Liver (tissue), 3 donors: ENCODE measurements around the gene CLDN6.

Experiments used
- EGR1 ChIP-seq, 2 donors: IDR thresholded peaks; 2 replicates each; pipeline ENCODE4 v1.6.1; 2016 to 2018; ENCODE audit warnings: antibody characterized with exemption in 2 of 2, low read depth in 2 of 2
- FOXA2 ChIP-seq: IDR thresholded peaks from 2 replicates; pipeline ENCODE4 v1.6.1; 2016; ENCODE audit warnings: antibody characterized with exemption
- HNF4G ChIP-seq: IDR thresholded peaks from 2 replicates; pipeline ENCODE4 v1.6.1; 2016; ENCODE audit warnings: antibody characterized with exemption
- JUND ChIP-seq, 2 donors: IDR thresholded peaks; 2 replicates each; pipeline ENCODE4 v1.6.1; 2016; ENCODE audit warnings: antibody characterized with exemption in 2 of 2
- RAD21 ChIP-seq, 2 donors: IDR thresholded peaks; 2 replicates each; pipeline ENCODE4 v1.6.1; 2016; ENCODE audit warnings: antibody characterized with exemption in 2 of 2, mild to moderate bottlenecking in 2 of 2
- RXRA ChIP-seq, 2 donors: IDR thresholded peaks; 2 replicates each; pipeline ENCODE4 v1.6.1; 2017 to 2018; ENCODE audit warnings: antibody characterized with exemption in 2 of 2, mild to moderate bottlenecking in 1 of 2
- SP1 ChIP-seq: IDR thresholded peaks from 2 replicates; pipeline ENCODE4 v1.6.1; 2018; ENCODE audit warnings: antibody characterized with exemption, mild to moderate bottlenecking
- TAF1 ChIP-seq: conservative IDR thresholded peaks from 2 replicates; pipeline ENCODE4 v1.6.1; 2016; ENCODE audit warnings: antibody characterized with exemption, mild to moderate bottlenecking
- TF ChIP-seq, protein P1 (sequence below): fragments of 150-350 bp; IDR thresholded peaks from 2 replicates; pipeline ENCODE4 v1.5.1; 2017; ENCODE audit warnings: improper control_type of control experiment, low read depth, low read length; ENCODE audit not compliant: missing input control
- TF ChIP-seq, protein P2 (sequence below): IDR thresholded peaks from 2 replicates; pipeline ENCODE4 v1.6.1; 2016; ENCODE audit warnings: antibody characterized with exemption
- TF ChIP-seq, protein P3 (sequence below): IDR thresholded peaks from 2 replicates; pipeline ENCODE4 v1.6.1; 2016; ENCODE audit warnings: antibody characterized with exemption
- TF ChIP-seq, protein P4 (sequence below): IDR thresholded peaks from 2 replicates; pipeline ENCODE4 v1.6.1; 2016; ENCODE audit warnings: antibody characterized with exemption
- TF ChIP-seq, protein P5 (sequence below): IDR thresholded peaks from 2 replicates; pipeline ENCODE4 v1.6.1; 2016; ENCODE audit warnings: antibody characterized with exemption, mild to moderate bottlenecking
- donor health status: healthy.
- donor health status: healthy.

DNA sequence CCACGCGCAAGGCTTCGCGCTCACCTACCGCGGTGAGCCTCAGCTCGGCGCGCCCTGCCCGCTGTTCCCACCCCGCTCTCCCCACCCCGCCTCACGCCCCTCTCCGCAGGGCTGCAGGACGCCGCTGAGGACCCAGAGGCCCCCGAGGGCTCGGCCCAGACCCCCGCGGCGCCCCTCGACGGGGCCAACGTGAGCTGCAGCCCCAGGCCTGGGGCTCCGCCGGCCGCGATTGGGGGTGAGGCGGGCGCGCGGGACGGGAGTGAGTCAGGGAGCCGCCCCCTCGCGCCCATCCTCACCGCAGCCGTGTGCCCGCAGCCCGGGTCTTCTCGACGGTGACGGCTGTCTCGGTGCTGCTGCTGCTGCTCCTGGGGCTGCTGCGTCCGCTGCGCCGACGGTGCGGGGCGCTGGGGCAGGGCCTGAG, 50.8 kb downstream of the CLDN6 start:
- TF ChIP-seq, protein P1, sequence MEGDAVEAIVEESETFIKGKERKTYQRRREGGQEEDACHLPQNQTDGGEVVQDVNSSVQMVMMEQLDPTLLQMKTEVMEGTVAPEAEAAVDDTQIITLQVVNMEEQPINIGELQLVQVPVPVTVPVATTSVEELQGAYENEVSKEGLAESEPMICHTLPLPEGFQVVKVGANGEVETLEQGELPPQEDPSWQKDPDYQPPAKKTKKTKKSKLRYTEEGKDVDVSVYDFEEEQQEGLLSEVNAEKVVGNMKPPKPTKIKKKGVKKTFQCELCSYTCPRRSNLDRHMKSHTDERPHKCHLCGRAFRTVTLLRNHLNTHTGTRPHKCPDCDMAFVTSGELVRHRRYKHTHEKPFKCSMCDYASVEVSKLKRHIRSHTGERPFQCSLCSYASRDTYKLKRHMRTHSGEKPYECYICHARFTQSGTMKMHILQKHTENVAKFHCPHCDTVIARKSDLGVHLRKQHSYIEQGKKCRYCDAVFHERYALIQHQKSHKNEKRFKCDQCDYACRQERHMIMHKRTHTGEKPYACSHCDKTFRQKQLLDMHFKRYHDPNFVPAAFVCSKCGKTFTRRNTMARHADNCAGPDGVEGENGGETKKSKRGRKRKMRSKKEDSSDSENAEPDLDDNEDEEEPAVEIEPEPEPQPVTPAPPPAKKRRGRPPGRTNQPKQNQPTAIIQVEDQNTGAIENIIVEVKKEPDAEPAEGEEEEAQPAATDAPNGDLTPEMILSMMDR, result no peak
- TF ChIP-seq SP1 (no peak), RAD21 (IDR thresholded peaks at IDR 0.05) (no peak), RXRA (IDR thresholded peaks at IDR 0.05) (no peak), JUND (IDR thresholded peaks at IDR 0.05) (no peak), EGR1 (IDR thresholded peaks at IDR 0.05; ENCODE audit: low read depth in 2 of 2) (no peak), TAF1 (no peak), FOXA2 (no peak), HNF4G (no peak)
- TF ChIP-seq, protein P2, sequence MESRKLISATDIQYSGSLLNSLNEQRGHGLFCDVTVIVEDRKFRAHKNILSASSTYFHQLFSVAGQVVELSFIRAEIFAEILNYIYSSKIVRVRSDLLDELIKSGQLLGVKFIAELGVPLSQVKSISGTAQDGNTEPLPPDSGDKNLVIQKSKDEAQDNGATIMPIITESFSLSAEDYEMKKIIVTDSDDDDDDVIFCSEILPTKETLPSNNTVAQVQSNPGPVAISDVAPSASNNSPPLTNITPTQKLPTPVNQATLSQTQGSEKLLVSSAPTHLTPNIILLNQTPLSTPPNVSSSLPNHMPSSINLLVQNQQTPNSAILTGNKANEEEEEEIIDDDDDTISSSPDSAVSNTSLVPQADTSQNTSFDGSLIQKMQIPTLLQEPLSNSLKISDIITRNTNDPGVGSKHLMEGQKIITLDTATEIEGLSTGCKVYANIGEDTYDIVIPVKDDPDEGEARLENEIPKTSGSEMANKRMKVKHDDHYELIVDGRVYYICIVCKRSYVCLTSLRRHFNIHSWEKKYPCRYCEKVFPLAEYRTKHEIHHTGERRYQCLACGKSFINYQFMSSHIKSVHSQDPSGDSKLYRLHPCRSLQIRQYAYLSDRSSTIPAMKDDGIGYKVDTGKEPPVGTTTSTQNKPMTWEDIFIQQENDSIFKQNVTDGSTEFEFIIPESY, result no peak
- TF ChIP-seq, protein P3, sequence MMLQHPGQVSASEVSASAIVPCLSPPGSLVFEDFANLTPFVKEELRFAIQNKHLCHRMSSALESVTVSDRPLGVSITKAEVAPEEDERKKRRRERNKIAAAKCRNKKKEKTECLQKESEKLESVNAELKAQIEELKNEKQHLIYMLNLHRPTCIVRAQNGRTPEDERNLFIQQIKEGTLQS, result no peak
- TF ChIP-seq, protein P4, sequence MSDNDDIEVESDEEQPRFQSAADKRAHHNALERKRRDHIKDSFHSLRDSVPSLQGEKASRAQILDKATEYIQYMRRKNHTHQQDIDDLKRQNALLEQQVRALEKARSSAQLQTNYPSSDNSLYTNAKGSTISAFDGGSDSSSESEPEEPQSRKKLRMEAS, result no peak
- TF ChIP-seq, protein P5, sequence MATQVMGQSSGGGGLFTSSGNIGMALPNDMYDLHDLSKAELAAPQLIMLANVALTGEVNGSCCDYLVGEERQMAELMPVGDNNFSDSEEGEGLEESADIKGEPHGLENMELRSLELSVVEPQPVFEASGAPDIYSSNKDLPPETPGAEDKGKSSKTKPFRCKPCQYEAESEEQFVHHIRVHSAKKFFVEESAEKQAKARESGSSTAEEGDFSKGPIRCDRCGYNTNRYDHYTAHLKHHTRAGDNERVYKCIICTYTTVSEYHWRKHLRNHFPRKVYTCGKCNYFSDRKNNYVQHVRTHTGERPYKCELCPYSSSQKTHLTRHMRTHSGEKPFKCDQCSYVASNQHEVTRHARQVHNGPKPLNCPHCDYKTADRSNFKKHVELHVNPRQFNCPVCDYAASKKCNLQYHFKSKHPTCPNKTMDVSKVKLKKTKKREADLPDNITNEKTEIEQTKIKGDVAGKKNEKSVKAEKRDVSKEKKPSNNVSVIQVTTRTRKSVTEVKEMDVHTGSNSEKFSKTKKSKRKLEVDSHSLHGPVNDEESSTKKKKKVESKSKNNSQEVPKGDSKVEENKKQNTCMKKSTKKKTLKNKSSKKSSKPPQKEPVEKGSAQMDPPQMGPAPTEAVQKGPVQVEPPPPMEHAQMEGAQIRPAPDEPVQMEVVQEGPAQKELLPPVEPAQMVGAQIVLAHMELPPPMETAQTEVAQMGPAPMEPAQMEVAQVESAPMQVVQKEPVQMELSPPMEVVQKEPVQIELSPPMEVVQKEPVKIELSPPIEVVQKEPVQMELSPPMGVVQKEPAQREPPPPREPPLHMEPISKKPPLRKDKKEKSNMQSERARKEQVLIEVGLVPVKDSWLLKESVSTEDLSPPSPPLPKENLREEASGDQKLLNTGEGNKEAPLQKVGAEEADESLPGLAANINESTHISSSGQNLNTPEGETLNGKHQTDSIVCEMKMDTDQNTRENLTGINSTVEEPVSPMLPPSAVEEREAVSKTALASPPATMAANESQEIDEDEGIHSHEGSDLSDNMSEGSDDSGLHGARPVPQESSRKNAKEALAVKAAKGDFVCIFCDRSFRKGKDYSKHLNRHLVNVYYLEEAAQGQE, result no peak
